Measurements from ENCODE around the gene MKKS. TPM values are rescaled to one million over a fixed set of nuclear protein-coding genes. Genes with fewer than 3 reads are reported as not detected.

MKKS gene
- total and polyA plus RNA-seq, 9 donors = 7.7 to 21.9 (median 15.0) TPM

- peaks cover 2% of the 10 kb centered on the region for H3K4me1 ChIP-seq (ENCODE audit: insufficient read depth)
- no peaks in the 10 kb centered on the region for H3K9me3 ChIP-seq
- no peak overlapping the region for H3K4me3 ChIP-seq
- no peak overlapping the region for H3K27ac ChIP-seq
- intact Hi-C loops (cut with DNase I) = no loop called here
- no peak for DNase-seq
- no peaks in the 10 kb centered on the region for H3K27me3 ChIP-seq
- no peaks in the 10 kb centered on the region for H3K36me3 ChIP-seq
- TF ChIP-seq CTCF (IDR thresholded peaks at IDR 0.05) = no peak
- TF ChIP-seq EP300 (IDR thresholded peaks at IDR 0.05) = no peak
- TF ChIP-seq POLR2A (IDR thresholded peaks at IDR 0.05) = no peak
Measured at GRCh38 chr20:10454151-10454750, 20.2 kb upstream of the MKKS start.

DNA sequence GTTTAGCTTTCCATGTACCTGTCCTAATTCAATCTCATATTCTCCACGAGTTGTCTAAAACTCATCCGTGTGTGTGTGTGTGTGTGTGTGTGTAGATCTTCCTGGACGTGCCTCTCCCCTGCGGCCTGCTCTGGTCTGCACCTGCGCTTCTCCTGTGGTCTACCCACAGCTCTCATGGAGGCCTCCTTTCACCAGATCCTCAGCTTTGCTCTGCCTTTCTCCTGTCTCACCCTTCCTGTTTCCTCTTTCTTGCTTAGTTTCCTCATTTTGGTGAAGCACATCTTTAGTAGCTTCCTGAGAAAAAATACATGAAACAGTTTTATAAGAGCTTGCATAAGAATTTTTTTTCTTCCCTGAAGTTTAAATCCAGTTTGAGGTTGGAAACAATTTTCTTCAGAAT, 19.2 kb upstream of the MKKS start:
- 65 to 78% (median 67%) methylated on average over 5 of the region's 5 CpGs for WGBS, 3 donors
- TF ChIP-seq CTCF (IDR thresholded peaks at IDR 0.05) = no peak
- no peak for TF ChIP-seq POLR2A (IDR thresholded peaks at IDR 0.05)
- TF ChIP-seq EP300 (IDR thresholded peaks at IDR 0.05) = no peak
- Histone ChIP-seq H3K4me1 (ENCODE audit: insufficient read depth) (peaks cover 2% of the 10 kb centered on the region), H3K27me3 (no peaks in the 10 kb centered on the region), H3K36me3 (no peaks in the 10 kb centered on the region), H3K4me3 (no peak overlapping the region), H3K9me3 (no peaks in the 10 kb centered on the region), H3K27ac (no peak overlapping the region)
- no peak for DNase-seq
- intact Hi-C loops (cut with DNase I) = no loop called here

- Histone ChIP-seq H3K4me1 (ENCODE audit: insufficient read depth) (peaks cover 2% of the 10 kb centered on the region), H3K27ac (no peak overlapping the region), H3K4me3 (no peak overlapping the region), H3K9me3 (no peaks in the 10 kb centered on the region), H3K27me3 (no peaks in the 10 kb centered on the region), H3K36me3 (no peaks in the 10 kb centered on the region)
- 27 to 56% (median 48%) methylated on average over 2 of the region's 2 CpGs for WGBS, 3 donors
- DNase-seq = no peak
- no peak for TF ChIP-seq CTCF (IDR thresholded peaks at IDR 0.05)
- no peak for TF ChIP-seq POLR2A (IDR thresholded peaks at IDR 0.05)
- TF ChIP-seq EP300 (IDR thresholded peaks at IDR 0.05) = no peak
- intact Hi-C loops (cut with DNase I) = no loop called here
Measured at GRCh38 chr20:10449270-10449669, 15.2 kb upstream of the MKKS start.

- Histone ChIP-seq H3K4me1 (ENCODE audit: insufficient read depth) (peaks cover 2% of the 10 kb centered on the region), H3K9me3 (no peaks in the 10 kb centered on the region), H3K27ac (no peak overlapping the region), H3K27me3 (no peaks in the 10 kb centered on the region), H3K36me3 (no peaks in the 10 kb centered on the region), H3K4me3 (no peak overlapping the region)
- WGBS, 3 donors = 78 to 87% (median 83%) methylated on average over 6 of the region's 6 CpGs
- TF ChIP-seq POLR2A (IDR thresholded peaks at IDR 0.05) (no peak), EP300 (IDR thresholded peaks at IDR 0.05) (no peak), CTCF (IDR thresholded peaks at IDR 0.05) (no peak)
- no peak for DNase-seq
- intact Hi-C loops (cut with DNase I) = no loop called here
Measured at GRCh38 chr20:10448270-10449156, 14.5 kb upstream of the MKKS start.
